HL-60 (cell line): Measurements from ENCODE around the gene EBF3.

Experiments used
- DNase-seq, 2 experiments: peaks; one replicate each; pipeline ENCODE4 v3.0.0-alpha.2; 2010 to 2020; ENCODE audit warnings: low read depth in 1 of 2, low spot score in 1 of 2
- H3K27ac ChIP-seq: fragments of 250-450 bp; sonication (Bioruptor Pico); replicated peaks from 2 replicates; pipeline ENCODE4 v1.5.1; 2020; ENCODE audit warnings: mild to moderate bottlenecking, moderate library complexity
- H3K27me3 ChIP-seq: fragments of 250-450 bp; sonication (Bioruptor Pico); 2 replicates; pipeline ENCODE4 v1.5.1; 2021; ENCODE audit warnings: mild to moderate bottlenecking, moderate library complexity; ENCODE audit not compliant: insufficient read depth, poor library complexity, severe bottlenecking
- H3K4me3 ChIP-seq: replicated peaks from 2 replicates; pipeline ENCODE4 v1.5.1; 2011; ENCODE audit warnings: mild to moderate bottlenecking, control low read depth, low read length; ENCODE audit not compliant: insufficient read depth
- CTCF ChIP-seq: IDR thresholded peaks from one replicate; pipeline ENCODE4 v1.5.1; 2011; ENCODE audit warnings: low read length, control low read depth, inconsistent platforms; ENCODE audit not compliant: insufficient read depth
- GABPA ChIP-seq: IDR thresholded peaks from 2 replicates; pipeline ENCODE4 v1.6.1; 2012; ENCODE audit warnings: low read depth
- POLR2AphosphoS5 ChIP-seq: IDR thresholded peaks from 2 replicates; pipeline ENCODE4 v1.6.1; 2012; ENCODE audit warnings: low read depth
- REST ChIP-seq: IDR thresholded peaks from 2 replicates; pipeline ENCODE4 v1.6.1; 2012; ENCODE audit warnings: low read depth; ENCODE audit not compliant: insufficient replicate concordance
- SPI1 ChIP-seq: IDR thresholded peaks from 2 replicates; pipeline ENCODE4 v1.6.1; 2012; ENCODE audit warnings: low read depth, mild to moderate bottlenecking, borderline replicate concordance

The EBF3 gene

GRCh38 chr10:130002606-130003005, 38.5 kb upstream of the EBF3 start:
- peaks cover 2% of the 10 kb centered on the region for H3K27me3 ChIP-seq
- H3K4me3 ChIP-seq: no peak overlapping the region
- no peak overlapping the region for H3K27ac ChIP-seq
- DNase-seq: no peak
- no peak for TF ChIP-seq POLR2AphosphoS5
- TF ChIP-seq GABPA: no peak
- TF ChIP-seq REST: no peak
- TF ChIP-seq CTCF: no peak
- TF ChIP-seq SPI1: no peak

GRCh38 chr10:130000918-130001317, 36.8 kb upstream of the EBF3 start:
- H3K4me3 ChIP-seq: no peak overlapping the region
- no peak overlapping the region for H3K27ac ChIP-seq
- H3K27me3 ChIP-seq: no peaks in the 10 kb centered on the region
- DNase-seq: no peak
- TF ChIP-seq SPI1 (no peak), POLR2AphosphoS5 (no peak), CTCF (no peak), REST (no peak), GABPA (no peak)

- TF ChIP-seq POLR2AphosphoS5 (no peak), GABPA (no peak), CTCF (no peak), REST (no peak), SPI1 (no peak)
- no peak overlapping the region for H3K4me3 ChIP-seq
- H3K27me3 ChIP-seq: no peaks in the 10 kb centered on the region
- no peak for DNase-seq
- no peak overlapping the region for H3K27ac ChIP-seq
Observed at GRCh38 chr10:129999140-129999539, 35.1 kb upstream of the EBF3 start.
